Right ventricle myocardium superior (tissue), 1 donor: ENCODE measurements around the gene STK39. TPM values are rescaled to one million over a fixed set of nuclear protein-coding genes. Genes with fewer than 3 reads are reported as not detected.
"Not testable (repeated sequence)": the region's sequence is repeated elsewhere in the genome, so short reads cannot be mapped to it uniquely, and the experiment has no call there.

ENCODE experiments used
- ATAC-seq: fragments of 200-7000 bp; cut with Tn5 transposase; one replicate; pipeline ENCODE4 v1.9.1; 2020; ENCODE audit warnings: mild to moderate bottlenecking; ENCODE audit not compliant: poor library complexity
- DNase-seq: peaks from one replicate; pipeline ENCODE4 v3.0.0-alpha.2; 2020
- intact Hi-C: fragments of 100-400 bp; cut with DNase I; formaldehyde crosslinking; loops from one replicate; pipeline ENCODE4 v1.11.2; 2022
- total RNA-seq: library from RNA; stranded (reverse); fragmentation: NEBNext Ultra II Directional; extraction: Animal tissue kit (Norgen Biotek cat#: 25700); gene quantifications from one replicate; pipeline ENCODE4 v1.2.1, GENCODE V29; 2021
- donor health status: DM: no; HTN: yes; CAD: no; lungs with severe emphysema.

The STK39 gene
- total RNA-seq, 1 donor from 2014 or later = 16.9 TPM

GRCh38 chr2:168086851-168087250 is 160.5 kb downstream of the STK39 start:
- ATAC-seq = no peak
- DNase-seq = no peak
- intact Hi-C loops = no loop called here

- ATAC-seq = no peak
- intact Hi-C loops = no loop called here
- DNase-seq = no peak
These were observed 161.5 kb downstream of the STK39 start for GRCh38 chr2:168085801-168086361.

GRCh38 chr2:168084288-168084687 is 163.1 kb downstream of the STK39 start:
- DNase-seq (no peak), ATAC-seq (no peak)
- intact Hi-C loops = no loop called here

- DNase-seq, ATAC-seq, intact Hi-C loops: not testable (repeated sequence)
These were observed 165.9 kb downstream of the STK39 start for GRCh38 chr2:168081452-168081851.

GRCh38 chr2:168079236-168079635 is 168.2 kb downstream of the STK39 start:
- intact Hi-C loops = no loop called here
- ATAC-seq (peak; percentile 92), DNase-seq (no peak)

GRCh38 chr2:168076731-168077130 is 170.7 kb downstream of the STK39 start:
- DNase-seq (no peak), ATAC-seq (no peak)
- intact Hi-C loops = no loop called here

- DNase-seq (no peak), ATAC-seq (no peak)
- intact Hi-C loops = no loop called here
These were observed 171.9 kb downstream of the STK39 start for GRCh38 chr2:168075446-168075845.

GRCh38 chr2:168072626-168073303 is 174.6 kb downstream of the STK39 start:
- no peak for ATAC-seq
- intact Hi-C loops = no loop called here
- no peak for DNase-seq

- ATAC-seq = no peak
- no peak for DNase-seq
These were observed 183.1 kb downstream of the STK39 start for GRCh38 chr2:168064011-168064998.

GRCh38 chr2:168062936-168063335 is 184.5 kb downstream of the STK39 start:
- DNase-seq (no peak), ATAC-seq (no peak)
- intact Hi-C loops = no loop called here

More at GRCh38 chr2:168064011-168064998, 183.1 kb downstream of the STK39 start:
- intact Hi-C loops = no loop called here

- intact Hi-C loops = no loop called here
- ATAC-seq = no peak
These were observed 185.3 kb downstream of the STK39 start for GRCh38 chr2:168062054-168062453.

GRCh38 chr2:168060986-168061750 is 186.2 kb downstream of the STK39 start:
- intact Hi-C loops = no loop called here
- DNase-seq (no peak), ATAC-seq (no peak)

More at GRCh38 chr2:168062054-168062453, 185.3 kb downstream of the STK39 start:
- DNase-seq = no peak

- DNase-seq (no peak), ATAC-seq (no peak)
- intact Hi-C loops = no loop called here
These were observed 187.6 kb downstream of the STK39 start for GRCh38 chr2:168059758-168060157.

GRCh38 chr2:168058675-168059074 is 188.7 kb downstream of the STK39 start:
- intact Hi-C loops = no loop called here
- no peak for ATAC-seq
- no peak for DNase-seq

GRCh38 chr2:168056242-168056787 is 191.1 kb downstream of the STK39 start:
- DNase-seq (no peak), ATAC-seq (no peak)
- intact Hi-C loops = no loop called here

GRCh38 chr2:168054657-168055056 is 192.7 kb downstream of the STK39 start:
- intact Hi-C loops = no loop called here
- ATAC-seq = no peak
- DNase-seq = no peak

GRCh38 chr2:168053676-168054075 is 193.7 kb downstream of the STK39 start:
- intact Hi-C loops = no loop called here
- DNase-seq = no peak
- no peak for ATAC-seq

- DNase-seq = no peak
- intact Hi-C loops = no loop called here
- ATAC-seq = no peak
These were observed 194.6 kb downstream of the STK39 start for GRCh38 chr2:168052773-168053172.
